ENCODE data around the gene RNMT.
"Not testable (repeated sequence)": the region's sequence is repeated elsewhere in the genome, so short reads cannot be mapped to it uniquely, and the experiment has no call there.

The RNMT gene

GRCh38 chr18:13745696-13746095 is 19.2 kb downstream of the RNMT start:
- DNase-seq (ENCODE audit: low spot score), result no peak

GRCh38 chr18:13746633-13747032 is 20.2 kb downstream of the RNMT start:
- DNase-seq (ENCODE audit: low spot score), result no peak

GRCh38 chr18:13751599-13751998 is 25.1 kb downstream of the RNMT start:
- not testable (repeated sequence) for DNase-seq (ENCODE audit: low spot score)

GRCh38 chr18:13756261-13756660 is 29.8 kb downstream of the RNMT start:
- no peak for DNase-seq (ENCODE audit: low spot score)

DNA sequence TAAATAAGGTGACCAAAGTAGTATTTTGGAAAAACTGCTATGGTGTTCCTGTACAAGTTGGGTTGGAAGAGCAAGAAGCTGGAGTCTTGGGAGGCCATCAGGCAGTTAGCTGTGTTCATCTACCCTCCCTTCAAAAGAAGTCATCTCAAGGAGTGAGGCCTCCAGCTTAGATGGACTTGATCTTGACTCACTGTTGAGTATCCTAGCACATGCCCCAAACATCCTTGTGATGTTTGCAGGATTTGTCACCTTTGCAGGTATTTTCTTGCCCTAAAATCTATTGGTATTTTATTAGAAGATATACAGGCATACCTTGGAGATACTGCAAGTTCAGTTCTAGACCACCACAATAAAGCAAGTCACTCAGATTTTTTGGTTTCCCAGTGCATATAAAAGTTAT is 30.2 kb downstream of the RNMT start:
- DNase-seq (ENCODE audit: low spot score), result no peak

DNA sequence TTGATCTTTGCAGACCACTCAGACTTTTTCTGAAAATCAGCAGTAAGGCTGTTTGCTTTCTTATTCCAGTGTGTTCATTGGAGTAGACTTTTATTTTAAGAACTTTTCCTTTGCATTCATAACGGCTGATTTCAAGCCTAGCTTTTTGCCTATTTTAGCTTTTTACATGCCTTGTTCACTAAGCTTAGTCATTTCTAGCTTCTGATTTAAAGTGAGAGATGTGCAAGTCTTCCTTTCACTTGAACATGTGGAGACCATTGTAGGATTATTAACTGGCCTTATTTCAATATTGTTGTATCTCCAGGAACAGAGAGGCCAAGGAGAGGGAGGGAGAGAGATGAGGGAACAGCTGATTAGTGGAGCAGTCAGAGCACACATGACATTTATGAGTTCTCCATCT is 32.1 kb downstream of the RNMT start:
- no peak for DNase-seq (ENCODE audit: low spot score)

GRCh38 chr18:13760047-13760446 is 33.6 kb downstream of the RNMT start:
- no peak for DNase-seq (ENCODE audit: low spot score)

GRCh38 chr18:13762690-13763439 is 36.4 kb downstream of the RNMT start:
- DNase-seq (ENCODE audit: low spot score), result no peak

DNA sequence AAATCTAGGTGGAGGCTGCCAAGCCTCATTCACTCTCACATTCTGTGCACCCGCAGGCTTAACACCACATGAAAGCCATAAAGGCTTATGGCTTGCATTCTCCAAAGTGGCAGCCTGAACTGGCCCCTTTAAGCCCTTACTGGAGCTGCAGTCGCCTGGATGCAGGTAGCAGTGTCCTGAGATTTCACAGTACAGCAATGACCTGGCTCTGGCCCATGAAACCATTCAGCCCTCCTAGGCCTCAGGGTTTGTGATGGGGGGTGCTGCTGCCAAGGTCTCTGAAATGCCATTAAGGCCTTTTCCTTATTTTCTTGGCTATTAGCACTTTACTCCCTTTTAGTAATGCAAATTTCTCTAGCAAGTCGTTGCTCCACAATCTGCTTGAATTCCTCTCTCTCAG is 48.6 kb downstream of the RNMT start:
- DNase-seq (ENCODE audit: low spot score), result no peak

- DNase-seq (ENCODE audit: low spot score), result no peak
These were observed 64.7 kb downstream of the RNMT start for GRCh38 chr18:13791181-13791580.

DNA sequence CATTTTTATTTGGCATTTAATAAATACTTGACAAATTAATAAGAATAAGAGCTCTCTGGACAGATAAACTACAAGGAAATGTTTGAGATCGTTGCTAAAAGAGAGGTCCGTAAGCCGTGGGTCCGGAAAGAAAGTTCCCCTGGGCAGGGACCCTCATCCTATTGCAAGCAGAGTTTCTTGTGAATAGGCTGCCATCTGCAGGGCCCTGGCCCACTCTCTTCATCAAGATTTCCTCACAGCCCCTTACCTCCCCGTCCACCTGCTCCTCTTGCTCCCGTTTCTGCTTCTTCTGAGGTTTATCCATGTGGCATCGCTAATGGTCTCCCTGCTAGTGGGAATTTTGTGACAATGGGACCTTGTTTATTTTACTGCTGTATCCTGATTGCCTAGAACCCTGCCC is 67.3 kb downstream of the RNMT start:
- DNase-seq (ENCODE audit: low spot score), result no peak

- DNase-seq (ENCODE audit: low spot score), result no peak
These were observed 70.0 kb downstream of the RNMT start for GRCh38 chr18:13796515-13796914.

DNA sequence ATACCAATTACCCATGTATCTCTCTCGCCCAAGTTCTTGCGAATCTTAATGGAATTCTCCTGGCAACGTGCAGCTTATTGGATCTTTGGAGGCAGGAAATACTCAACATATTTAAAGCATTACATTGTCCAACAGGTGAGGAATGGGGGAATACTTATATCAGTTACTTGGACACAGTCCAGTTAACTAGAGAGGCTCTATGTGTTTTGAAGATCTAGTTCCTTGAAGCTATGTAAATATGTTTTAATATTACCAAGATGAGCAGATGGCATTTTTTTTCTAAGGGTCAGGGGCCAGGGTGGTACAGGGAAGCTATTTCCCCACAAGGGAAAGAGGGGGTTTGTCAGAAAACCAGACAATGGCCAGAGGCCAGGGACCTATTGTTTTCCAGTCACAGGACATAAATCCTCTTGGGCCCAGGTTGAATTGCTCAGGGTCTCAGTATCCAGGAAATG is 70.7 kb downstream of the RNMT start:
- peak; percentile 32 for DNase-seq (ENCODE audit: low spot score)

GRCh38 chr18:13799396-13799795 is 72.9 kb downstream of the RNMT start:
- DNase-seq (ENCODE audit: low spot score), result no peak

DNA sequence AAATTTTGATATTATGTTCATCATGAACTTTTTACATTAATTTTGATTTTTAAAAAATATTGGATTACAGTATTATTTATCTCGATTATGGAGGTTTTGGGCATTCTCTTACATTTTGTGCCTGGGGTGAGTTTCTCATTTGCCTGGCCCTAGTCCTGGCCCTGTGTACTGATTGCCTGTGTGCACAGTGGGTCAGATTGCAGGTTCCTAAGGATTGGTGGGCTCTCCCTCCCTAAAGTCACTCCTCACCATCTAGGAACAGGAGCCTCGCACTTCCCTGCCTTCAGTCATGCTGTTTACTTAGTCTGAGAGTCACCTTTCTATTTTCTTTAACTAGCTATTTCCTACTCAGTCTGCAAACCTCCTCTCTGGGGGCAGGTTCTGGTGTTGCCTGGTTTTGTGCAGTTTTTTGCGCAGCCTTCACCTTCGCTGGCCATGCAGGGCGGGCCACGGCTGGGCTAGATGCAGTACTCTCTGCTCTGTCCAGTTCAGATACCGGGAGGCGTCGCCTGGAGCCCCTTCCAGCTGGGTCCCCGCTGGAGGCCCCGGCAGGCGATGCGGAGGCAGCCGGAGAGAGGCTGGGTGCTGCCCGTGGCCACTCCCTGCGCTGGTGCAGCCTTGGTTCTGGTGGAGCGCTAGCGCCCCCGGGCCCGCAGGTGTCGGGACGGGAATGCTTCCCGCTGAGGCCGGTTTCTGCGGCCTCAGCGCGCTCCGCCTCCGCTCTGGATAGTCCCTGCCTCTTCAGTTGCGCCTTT is 74.2 kb downstream of the RNMT start:
- DNase-seq (ENCODE audit: low spot score), result peak; percentile 44

DNA sequence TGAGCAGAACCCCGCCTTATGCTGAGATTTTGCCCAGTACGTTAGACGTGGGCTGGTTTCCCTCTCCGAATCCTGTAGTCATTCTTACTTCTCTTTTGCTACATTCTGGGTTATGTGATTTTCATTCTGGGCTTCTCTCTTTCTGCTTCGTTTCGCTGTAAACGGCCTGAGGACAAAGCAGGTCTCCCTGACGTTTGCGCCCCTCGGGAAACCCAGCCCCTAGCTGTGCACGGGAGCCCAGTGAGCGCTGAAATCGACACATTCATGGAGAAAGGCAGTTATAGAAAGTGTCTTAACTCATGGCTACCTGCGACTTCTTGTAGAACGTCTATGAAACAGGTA is 74.8 kb downstream of the RNMT start:
- DNase-seq (ENCODE audit: low spot score), result no peak

- no peak for DNase-seq (ENCODE audit: low spot score)
These were observed 77.8 kb downstream of the RNMT start for GRCh38 chr18:13804305-13804704.

DNA sequence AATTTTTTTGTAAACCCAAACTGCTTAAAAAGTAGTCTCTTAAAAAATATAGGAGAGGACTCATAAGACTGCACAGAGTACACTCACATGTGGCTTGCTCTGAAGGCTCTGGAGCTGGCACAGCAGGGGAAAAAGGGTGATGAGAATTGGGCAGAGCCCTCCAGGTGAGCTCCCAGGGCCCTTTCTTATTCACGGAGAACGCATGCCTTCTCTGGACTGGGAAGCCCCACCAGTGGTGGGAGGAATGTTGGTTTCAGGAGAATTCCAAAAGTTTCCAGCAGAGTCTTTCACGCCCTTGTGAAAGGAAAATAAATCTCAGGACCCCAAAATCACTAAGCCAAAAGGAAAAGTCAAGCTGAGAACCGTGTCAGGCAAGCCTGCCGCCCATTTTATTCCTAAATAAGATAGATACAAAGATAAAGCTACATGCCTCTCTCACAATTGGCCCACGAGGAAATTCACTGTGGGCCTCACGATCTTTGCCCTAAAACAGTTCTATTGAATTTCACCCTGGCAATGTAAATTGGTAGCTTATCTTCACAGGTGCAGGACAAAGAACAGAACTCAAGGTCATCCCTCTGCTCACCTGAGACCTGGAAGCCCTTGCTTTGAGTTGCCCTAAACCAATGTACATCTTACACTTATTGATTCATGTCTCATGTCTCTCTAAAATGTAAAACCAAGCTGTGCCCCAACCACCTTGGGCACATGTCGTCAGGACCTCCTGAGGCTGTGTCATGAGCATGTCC is 82.0 kb downstream of the RNMT start:
- no peak for DNase-seq (ENCODE audit: low spot score)

DNA sequence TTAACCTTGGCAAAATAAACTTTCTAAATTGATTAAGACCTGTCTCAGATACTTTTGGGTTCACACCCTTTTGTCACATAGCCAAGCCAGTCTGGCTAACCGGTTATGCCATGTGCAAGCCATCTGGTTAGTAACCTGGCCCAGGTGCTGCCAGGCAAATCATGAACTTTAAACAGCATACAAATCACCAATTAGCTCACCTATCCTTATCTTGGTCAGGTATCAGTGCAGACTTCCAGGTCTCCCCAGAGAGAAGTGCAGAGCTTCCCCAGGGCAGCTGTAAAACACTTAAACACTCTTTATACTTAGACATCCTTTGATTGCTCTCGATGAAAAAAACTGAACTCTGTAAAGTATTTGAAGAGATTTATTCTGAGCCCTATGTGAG is 82.6 kb downstream of the RNMT start:
- no peak for DNase-seq (ENCODE audit: low spot score)

DNA sequence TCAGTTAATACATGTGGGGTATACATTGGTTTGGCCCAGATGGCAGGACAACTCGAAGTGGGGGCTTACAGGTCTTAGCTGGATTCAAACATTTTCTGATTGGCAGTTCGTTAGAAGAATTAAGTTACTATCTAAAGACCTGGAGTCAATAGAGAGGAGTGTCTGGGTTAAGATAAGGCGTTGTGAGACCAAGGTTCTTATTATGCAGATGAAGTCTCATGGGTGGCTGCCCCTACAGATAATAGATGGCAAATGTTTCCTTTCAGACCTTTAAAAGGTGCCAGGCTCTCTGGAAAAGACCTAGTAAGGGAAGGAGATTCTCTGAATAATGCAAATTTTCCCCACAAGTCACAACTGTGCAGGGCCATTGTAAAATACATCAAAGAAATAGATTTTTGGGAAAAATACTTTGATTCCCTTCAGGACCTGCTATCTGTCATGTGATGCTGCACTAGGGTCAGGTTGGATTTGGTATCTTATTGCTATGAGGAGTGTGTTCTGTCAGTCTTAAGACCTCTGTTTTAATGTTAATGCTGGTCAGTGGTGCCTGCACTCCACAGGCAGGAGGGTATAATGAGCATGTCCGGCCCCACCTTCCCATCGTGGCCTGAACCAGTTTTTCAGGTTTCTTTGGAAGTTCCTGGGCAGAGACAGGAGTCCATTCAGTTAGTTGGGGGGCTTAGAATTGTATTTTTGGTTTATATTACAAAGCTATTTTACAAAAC is 83.2 kb downstream of the RNMT start:
- DNase-seq (ENCODE audit: low spot score), result no peak

- no peak for DNase-seq (ENCODE audit: low spot score)
These were observed 84.5 kb downstream of the RNMT start for GRCh38 chr18:13810950-13811485.

- no peak for DNase-seq (ENCODE audit: low spot score)
These were observed 85.5 kb downstream of the RNMT start for GRCh38 chr18:13811993-13812392.
